SKM-1 treated with dmso at 0.1 percent for 144 hours (cell line): ENCODE data around the gene NOC4L.
A peak's percentile ranks its signal among the peaks of the same experiment; 100 is the strongest.
"Not testable (repeated sequence)": the region's sequence is repeated elsewhere in the genome, so short reads cannot be mapped to it uniquely, and the experiment has no call there.

Experiments used
- DNase-seq: peaks from one replicate; lab custom pipeline; 2025; ENCODE audit not compliant: unreplicated experiment; lab: John Stamatoyannopoulos, UW

The NOC4L gene

GRCh38 chr12:132180648-132181546 lies 36.6 kb downstream of the NOC4L start:
- DNase-seq: no peak

DNA sequence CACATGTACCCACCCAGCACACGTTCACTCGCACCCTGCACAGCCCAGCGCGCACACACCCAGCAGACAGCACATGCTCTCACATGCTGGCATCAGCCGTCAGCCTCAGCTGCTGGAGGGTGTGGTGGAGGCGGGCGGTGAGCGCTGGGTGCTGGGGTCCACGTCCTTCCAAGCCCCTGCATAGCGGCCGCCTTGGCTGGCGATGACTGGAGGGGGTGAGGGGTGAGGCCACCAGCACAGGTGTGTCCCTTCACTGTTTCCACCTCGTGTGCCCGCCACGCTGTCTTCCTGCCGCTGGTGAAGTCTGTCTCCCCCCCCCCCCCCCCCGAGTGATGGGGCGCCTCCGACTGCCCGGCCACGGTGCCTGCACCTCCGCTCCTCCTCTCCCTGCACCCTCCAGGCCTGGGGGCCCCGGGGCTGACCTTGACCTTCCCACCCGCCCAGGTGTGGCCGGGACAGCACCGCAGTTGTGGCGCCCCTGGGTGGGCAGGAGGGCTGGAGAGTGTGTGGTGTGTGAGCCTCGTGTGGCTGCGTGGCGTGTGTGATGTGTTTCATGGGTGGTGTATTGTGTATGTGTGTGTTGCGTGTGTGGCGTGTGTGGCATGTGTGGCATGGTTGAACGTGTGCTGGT lies 37.4 kb downstream of the NOC4L start:
- DNase-seq: no peak

GRCh38 chr12:132182206-132182710 lies 38.0 kb downstream of the NOC4L start:
- DNase-seq: no peak

GRCh38 chr12:132182711-132183365 lies 38.6 kb downstream of the NOC4L start:
- no peak for DNase-seq

GRCh38 chr12:132185705-132186104 lies 41.4 kb downstream of the NOC4L start:
- no peak for DNase-seq

GRCh38 chr12:132186208-132186856 lies 42.1 kb downstream of the NOC4L start:
- DNase-seq: no peak

GRCh38 chr12:132186857-132187620 lies 42.8 kb downstream of the NOC4L start:
- no peak for DNase-seq

DNA sequence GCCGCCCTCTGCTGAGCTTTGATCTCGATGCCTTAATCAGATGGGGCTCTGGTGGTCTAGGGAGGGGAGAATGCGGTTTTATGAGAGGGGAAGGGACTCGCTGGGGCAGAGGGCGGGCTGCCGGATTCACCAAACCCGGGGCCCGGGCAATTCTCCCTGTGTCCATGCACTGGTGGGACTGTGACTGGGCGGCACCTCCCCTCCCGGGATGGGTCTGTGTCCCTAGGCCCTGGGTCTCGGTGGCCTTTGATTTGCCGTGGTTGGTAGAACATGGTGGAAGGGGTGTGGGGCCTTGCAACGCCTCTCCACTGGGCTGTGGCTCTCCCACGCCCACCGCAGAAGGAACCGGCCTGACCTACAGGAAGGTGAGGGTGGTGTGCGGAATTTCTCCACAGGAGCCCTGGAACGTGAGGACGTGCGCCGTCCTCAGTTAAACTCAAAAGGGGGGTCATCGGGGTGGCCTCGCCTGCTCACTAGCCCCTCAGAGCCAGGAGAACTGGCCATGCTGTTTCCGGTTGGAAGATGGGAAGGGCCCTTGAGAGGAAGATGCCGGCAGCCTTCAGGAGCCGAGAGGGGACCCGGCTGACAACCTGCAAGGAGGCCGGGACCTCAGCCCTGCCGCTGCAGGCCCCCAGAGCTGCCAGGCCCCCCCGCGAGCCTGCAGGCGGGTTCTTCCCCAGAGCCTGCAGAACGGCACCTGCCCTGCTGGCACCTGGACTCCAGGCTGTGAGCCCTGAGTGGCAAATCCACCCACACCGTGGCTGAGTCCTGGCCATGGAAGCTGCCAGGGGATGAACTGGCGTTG lies 43.6 kb downstream of the NOC4L start:
- DNase-seq: no peak

GRCh38 chr12:132188451-132188901 lies 44.2 kb downstream of the NOC4L start:
- no peak for DNase-seq

DNA sequence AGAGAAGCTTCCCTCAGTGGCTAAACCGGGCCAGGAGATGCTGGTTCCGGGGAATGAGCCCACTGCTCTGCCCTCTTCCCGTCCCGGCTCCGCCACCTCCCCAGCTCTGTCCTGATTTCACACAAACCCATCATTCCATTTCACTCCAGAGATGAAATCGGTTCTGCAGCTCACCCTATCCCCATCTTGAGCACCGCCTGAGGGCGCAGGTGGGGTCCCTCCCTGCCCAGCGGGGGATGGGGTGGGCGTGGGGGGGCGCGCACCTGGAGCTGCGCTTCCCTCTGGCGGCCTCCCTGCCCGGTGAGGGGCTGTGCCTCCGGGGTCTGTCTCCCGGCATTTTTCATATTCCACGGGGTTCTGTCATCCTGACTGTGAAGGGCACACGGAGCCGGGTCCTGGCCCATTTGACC lies 44.7 kb downstream of the NOC4L start:
- no peak for DNase-seq

DNA sequence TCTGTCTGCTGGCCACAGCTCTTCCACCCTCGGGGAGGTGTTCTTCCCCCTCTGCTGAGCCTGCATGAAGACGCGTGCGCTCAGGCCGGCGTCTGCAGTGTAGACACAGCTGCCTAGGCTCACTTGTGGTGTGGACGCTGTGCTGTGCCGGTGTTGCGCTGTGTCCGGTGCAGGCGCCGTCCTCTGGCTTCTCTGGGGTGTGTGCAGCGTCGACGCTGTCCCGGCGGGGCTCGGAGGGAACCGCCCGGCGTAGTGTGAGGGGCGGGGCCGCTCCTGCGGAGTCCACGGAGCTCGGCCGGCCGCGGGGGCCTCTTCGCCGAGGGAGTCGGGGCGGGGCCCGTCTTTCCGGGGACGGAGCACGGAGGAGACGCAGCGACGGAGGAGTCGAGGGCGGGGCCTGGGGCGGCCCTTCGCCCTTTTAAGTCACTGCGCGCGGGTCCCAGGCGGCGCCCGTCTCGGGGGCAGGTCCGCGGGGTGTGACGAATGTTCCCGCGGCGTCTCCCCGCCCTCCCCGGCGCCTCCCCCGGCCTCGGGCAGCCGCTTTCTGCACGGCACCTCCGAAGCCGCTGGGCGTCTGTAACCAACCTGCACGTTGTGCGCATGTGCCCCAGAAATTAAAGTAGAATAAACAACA lies 45.2 kb downstream of the NOC4L start:
- DNase-seq: peak; percentile 24

GRCh38 chr12:132190012-132190755 lies 45.9 kb downstream of the NOC4L start:
- no peak for DNase-seq

DNA sequence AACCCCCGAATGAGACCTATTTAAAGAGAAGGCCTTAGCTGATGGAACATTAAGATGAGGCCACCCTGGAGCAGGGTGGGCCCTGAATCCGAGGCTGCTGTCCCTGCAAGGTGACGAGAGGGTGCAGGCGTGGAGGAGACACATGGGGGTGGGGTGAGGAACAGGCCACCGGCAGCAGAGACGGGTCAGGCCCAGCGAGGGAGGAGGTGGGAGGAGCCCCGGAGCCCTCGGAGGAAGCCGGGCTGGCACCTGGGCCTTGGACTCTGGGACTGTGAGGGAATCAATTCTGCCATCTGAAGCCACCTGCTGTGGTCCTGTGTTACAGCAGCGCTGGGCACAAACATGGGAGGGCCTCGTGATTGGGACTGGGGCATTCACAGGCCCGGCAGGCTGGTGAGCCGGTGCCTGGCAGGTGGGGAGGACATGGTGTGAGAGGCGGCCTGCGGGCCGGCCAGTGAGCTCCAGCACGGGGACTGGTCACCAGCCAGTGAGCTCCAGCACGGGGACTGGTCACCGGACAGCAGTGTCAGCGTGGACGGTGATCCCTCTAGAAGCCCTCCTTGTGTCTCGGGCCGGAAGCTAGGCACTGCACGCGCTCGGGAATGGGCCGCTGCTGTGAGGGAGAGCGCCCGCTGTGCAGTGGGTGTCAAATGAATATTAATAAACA lies 46.7 kb downstream of the NOC4L start:
- no peak for DNase-seq

DNA sequence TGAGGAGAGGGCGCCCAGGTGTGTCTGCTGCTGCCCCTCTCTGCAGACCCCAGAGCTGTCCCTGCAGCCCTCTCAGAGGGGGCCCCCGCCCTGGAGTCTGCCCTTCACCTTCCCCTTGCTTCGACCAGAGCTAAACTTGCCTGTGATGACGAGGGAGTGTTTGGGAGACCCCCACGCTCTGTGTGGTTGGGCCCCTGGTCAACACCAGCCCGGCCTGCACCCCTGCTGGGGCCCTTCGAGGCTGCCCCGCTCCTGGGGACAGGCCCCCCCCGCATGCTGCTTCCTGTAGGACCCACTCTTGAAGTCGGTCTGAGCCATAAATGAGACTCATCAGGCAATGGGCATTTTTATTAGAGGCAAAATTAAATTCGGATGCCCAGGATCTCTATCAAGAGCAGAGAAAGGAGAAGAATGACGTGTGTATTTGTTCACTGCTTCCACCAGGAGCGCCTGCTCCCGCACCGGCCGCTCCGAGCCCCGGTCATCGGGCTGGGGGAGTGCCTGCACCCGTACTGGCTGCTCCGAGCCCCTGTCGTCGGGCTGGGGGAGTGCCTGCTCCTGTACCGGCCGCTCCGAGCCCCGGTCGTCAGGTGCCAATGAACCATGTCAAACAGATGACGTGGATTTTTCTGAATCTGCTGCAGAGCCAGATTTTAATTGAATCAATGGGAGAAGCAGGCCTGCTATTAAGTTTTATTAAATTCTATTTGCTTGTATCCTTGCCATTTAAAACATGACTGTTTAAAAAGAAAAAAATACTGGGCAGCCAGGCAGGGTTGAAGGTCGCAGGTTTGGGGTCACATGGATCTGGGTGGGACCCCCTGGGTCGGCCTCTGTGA lies 47.7 kb downstream of the NOC4L start:
- DNase-seq: no peak

DNA sequence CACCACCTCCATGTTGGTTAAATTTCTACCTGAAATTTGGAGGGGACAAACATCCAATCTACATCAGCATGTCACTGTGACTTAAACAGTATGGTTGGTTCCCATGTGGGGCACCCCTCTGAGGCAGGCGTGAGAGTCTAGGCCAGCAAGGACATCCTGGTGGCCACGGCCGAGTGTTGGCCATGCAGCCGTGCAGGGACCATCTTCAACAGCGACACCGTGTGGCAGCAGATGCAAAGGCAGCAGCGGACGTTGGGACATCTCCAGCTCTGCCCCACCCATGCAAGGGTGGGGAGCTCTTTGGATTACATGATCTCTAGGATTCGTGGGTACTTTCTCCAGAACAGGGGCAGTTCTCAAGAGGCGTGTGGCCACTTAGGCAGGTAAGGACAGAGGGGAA lies 49.8 kb downstream of the NOC4L start:
- no peak for DNase-seq

DNA sequence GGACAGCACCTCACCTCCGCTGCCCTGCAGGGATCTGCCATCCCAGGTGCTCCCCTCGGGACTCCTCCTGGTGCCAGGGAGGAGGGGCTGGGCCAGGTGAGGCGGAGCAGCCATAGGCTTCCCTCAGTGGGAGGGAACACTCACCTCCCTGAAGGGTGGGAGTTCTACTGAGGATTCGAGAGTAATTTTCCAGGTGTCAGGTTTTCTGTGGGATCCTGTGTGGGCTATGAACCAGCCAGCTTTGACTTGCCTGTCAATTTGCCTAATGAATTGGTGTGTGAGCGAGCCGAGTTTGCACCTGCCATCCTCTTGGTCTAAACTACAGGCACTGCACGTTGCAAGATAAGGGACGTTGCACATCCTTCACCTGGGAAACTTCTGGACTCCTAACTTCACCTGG lies 50.3 kb downstream of the NOC4L start:
- no peak for DNase-seq

DNA sequence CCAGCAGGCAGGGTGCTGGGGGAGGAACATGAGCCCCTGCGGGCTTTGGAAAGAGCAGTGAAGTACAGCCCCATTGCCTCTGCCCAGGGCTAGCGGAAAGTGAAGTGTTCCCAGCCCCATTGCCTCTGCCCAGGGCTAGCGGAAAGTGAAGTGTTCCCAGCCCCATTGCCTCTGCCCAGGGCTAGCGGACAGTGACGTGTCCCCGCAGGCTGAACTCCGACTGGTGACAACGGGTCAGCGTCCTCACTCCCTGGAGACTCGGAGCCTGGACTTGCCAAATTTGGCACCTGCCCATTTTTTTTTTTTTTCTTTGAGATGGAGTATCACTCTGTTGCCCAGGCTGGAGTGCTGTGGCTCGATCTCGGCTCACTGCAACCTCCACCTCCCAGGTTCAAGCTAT lies 51.0 kb downstream of the NOC4L start:
- not testable (repeated sequence) for DNase-seq
